ENCODE results near the gene HARS2.

- no peak for TF ChIP-seq CTCF (IDR thresholded peaks at IDR 0.05)
- peak in 1 of 2 donors; percentile 64 for TF ChIP-seq POLR2A (IDR thresholded peaks at IDR 0.05)
Measured at GRCh38 chr5:140700177-140701144, 9.2 kb downstream of the HARS2 start, which contains the start of gene ZMAT2.
